ENCODE data around the gene MIEF1.

- TF ChIP-seq CTCF (IDR thresholded peaks at IDR 0.05) = no peak
- no peak for TF ChIP-seq POLR2A (IDR thresholded peaks at IDR 0.05)
Measured at GRCh38 chr22:39487826-39488520, 14.1 kb upstream of the MIEF1 start.
